ENCODE results near the gene MSRB3. TPM values are rescaled to one million over a fixed set of nuclear protein-coding genes. Genes with fewer than 3 reads are reported as not detected.

MSRB3 gene
- total and polyA plus RNA-seq, 4 donors, result 1.0 to 5.2 (median 3.1) TPM

DNA sequence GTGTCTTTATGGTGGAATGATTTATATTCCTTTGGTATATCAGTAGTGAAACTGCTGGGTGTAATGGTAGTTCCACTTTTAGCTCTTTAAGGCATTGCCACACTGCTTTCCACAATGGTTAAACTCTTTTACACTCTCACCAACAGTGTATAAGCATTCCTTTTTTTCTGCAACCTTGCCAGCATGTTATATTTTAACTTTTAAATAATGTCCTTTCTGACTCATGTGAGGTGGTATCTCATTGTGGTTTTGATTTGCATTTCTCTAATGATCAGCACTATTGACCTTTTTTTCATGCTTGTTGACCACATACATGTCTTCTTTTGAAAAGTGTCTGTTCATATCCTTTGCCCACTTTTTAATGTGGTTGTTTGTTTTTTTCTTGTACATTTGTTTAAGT lies 142.5 kb downstream of the MSRB3 start:
- H3K9me3 ChIP-seq (ENCODE audit: control insufficient read depth in 4 of 4, low read length in 3 of 4), result peaks cover 0 to 5% (median 4%) of the 10 kb centered on the region in 4 donors
- no peaks in the 10 kb centered on the region for H3K36me3 ChIP-seq (ENCODE audit: control insufficient read depth in 4 of 4, insufficient read depth in 3 of 4, low read depth in 1 of 4, low read length in 3 of 4)
- no peak overlapping the region for H3K4me3 ChIP-seq (ENCODE audit: low read depth in 1 of 3, low read length in 3 of 3)
- H3K27ac ChIP-seq (ENCODE audit: low read depth in 1 of 2, low read length in 2 of 2), result no peak overlapping the region
- no peak for DNase-seq (ENCODE audit: low spot score)
- no peaks in the 10 kb centered on the region for H3K4me1 ChIP-seq (ENCODE audit: control insufficient read depth in 4 of 4, insufficient read depth in 4 of 4, low read length in 3 of 4)
- no peak for TF ChIP-seq JUND (IDR thresholded peaks at IDR 0.05)
- TF ChIP-seq, protein P1, sequence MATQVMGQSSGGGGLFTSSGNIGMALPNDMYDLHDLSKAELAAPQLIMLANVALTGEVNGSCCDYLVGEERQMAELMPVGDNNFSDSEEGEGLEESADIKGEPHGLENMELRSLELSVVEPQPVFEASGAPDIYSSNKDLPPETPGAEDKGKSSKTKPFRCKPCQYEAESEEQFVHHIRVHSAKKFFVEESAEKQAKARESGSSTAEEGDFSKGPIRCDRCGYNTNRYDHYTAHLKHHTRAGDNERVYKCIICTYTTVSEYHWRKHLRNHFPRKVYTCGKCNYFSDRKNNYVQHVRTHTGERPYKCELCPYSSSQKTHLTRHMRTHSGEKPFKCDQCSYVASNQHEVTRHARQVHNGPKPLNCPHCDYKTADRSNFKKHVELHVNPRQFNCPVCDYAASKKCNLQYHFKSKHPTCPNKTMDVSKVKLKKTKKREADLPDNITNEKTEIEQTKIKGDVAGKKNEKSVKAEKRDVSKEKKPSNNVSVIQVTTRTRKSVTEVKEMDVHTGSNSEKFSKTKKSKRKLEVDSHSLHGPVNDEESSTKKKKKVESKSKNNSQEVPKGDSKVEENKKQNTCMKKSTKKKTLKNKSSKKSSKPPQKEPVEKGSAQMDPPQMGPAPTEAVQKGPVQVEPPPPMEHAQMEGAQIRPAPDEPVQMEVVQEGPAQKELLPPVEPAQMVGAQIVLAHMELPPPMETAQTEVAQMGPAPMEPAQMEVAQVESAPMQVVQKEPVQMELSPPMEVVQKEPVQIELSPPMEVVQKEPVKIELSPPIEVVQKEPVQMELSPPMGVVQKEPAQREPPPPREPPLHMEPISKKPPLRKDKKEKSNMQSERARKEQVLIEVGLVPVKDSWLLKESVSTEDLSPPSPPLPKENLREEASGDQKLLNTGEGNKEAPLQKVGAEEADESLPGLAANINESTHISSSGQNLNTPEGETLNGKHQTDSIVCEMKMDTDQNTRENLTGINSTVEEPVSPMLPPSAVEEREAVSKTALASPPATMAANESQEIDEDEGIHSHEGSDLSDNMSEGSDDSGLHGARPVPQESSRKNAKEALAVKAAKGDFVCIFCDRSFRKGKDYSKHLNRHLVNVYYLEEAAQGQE (IDR thresholded peaks at IDR 0.05), result no peak
- no peak for TF ChIP-seq HNF4A (conservative IDR thresholded peaks at IDR 0.05)
- no peak for TF ChIP-seq HNF4G (IDR thresholded peaks at IDR 0.05)
- TF ChIP-seq RAD21 (IDR thresholded peaks at IDR 0.05), result no peak
- TF ChIP-seq NR2F2 (IDR thresholded peaks at IDR 0.05), result no peak
- TF ChIP-seq, protein P2, sequence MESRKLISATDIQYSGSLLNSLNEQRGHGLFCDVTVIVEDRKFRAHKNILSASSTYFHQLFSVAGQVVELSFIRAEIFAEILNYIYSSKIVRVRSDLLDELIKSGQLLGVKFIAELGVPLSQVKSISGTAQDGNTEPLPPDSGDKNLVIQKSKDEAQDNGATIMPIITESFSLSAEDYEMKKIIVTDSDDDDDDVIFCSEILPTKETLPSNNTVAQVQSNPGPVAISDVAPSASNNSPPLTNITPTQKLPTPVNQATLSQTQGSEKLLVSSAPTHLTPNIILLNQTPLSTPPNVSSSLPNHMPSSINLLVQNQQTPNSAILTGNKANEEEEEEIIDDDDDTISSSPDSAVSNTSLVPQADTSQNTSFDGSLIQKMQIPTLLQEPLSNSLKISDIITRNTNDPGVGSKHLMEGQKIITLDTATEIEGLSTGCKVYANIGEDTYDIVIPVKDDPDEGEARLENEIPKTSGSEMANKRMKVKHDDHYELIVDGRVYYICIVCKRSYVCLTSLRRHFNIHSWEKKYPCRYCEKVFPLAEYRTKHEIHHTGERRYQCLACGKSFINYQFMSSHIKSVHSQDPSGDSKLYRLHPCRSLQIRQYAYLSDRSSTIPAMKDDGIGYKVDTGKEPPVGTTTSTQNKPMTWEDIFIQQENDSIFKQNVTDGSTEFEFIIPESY (IDR thresholded peaks at IDR 0.05), result no peak
- TF ChIP-seq SP1 (IDR thresholded peaks at IDR 0.05), result no peak
- no peak for TF ChIP-seq RXRA (IDR thresholded peaks at IDR 0.05)
- no peak for TF ChIP-seq FOXA1 (IDR thresholded peaks at IDR 0.05)
- no peak for TF ChIP-seq FOXA2 (IDR thresholded peaks at IDR 0.05)
- TF ChIP-seq GABPA (IDR thresholded peaks at IDR 0.05 in 1 of 2, conservative IDR thresholded peaks at IDR 0.05 in 1 of 2), result no peak
- TF ChIP-seq TAF1 (conservative IDR thresholded peaks at IDR 0.05), result no peak
- no peak for TF ChIP-seq EGR1 (IDR thresholded peaks at IDR 0.05; ENCODE audit: low read depth in 2 of 2)
- TF ChIP-seq YY1 (IDR thresholded peaks at IDR 0.05), result no peak
- TF ChIP-seq, protein P3, sequence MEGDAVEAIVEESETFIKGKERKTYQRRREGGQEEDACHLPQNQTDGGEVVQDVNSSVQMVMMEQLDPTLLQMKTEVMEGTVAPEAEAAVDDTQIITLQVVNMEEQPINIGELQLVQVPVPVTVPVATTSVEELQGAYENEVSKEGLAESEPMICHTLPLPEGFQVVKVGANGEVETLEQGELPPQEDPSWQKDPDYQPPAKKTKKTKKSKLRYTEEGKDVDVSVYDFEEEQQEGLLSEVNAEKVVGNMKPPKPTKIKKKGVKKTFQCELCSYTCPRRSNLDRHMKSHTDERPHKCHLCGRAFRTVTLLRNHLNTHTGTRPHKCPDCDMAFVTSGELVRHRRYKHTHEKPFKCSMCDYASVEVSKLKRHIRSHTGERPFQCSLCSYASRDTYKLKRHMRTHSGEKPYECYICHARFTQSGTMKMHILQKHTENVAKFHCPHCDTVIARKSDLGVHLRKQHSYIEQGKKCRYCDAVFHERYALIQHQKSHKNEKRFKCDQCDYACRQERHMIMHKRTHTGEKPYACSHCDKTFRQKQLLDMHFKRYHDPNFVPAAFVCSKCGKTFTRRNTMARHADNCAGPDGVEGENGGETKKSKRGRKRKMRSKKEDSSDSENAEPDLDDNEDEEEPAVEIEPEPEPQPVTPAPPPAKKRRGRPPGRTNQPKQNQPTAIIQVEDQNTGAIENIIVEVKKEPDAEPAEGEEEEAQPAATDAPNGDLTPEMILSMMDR (IDR thresholded peaks at IDR 0.05; ENCODE audit: low read depth, low read length, missing input control), result no peak
- TF ChIP-seq, protein P4, sequence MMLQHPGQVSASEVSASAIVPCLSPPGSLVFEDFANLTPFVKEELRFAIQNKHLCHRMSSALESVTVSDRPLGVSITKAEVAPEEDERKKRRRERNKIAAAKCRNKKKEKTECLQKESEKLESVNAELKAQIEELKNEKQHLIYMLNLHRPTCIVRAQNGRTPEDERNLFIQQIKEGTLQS (IDR thresholded peaks at IDR 0.05), result no peak
- no peaks in the 10 kb centered on the region for H3K27me3 ChIP-seq (ENCODE audit: control insufficient read depth in 4 of 4, insufficient read depth in 4 of 4, low read length in 3 of 4)
- no peak overlapping the region for H3K9ac ChIP-seq (ENCODE audit: low read depth in 1 of 2, low read length in 2 of 2)

DNA sequence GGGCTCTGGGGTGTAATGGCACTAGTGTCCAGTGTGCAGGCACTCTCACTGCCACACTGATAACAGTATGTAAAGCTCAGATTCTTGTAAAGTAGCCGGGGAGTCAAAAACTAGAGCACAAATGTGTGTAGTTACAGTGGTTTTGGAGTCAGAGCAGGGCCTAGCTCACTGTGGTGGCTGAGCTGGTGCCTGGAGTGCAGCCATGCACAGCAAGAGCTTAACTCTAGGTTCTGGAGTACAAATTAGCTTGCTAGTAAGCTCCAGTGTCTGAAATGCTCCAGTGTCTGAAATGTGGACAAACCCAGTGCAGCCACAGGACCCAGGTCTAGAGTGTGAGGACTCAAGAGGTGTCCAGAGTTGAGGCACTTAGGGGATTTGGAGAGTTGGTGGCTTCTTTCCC lies 149.2 kb downstream of the MSRB3 start:
- Histone ChIP-seq H3K9me3 (ENCODE audit: control insufficient read depth in 4 of 4, low read length in 3 of 4) (peaks cover 0 to 2% (median 0%) of the 10 kb centered on the region in 4 donors), H3K9ac (ENCODE audit: low read depth in 1 of 2, low read length in 2 of 2) (no peak overlapping the region), H3K4me1 (ENCODE audit: control insufficient read depth in 4 of 4, insufficient read depth in 4 of 4, low read length in 3 of 4) (no peaks in the 10 kb centered on the region), H3K27ac (ENCODE audit: low read depth in 1 of 2, low read length in 2 of 2) (no peak overlapping the region), H3K4me3 (ENCODE audit: low read depth in 1 of 3, low read length in 3 of 3) (no peak overlapping the region), H3K27me3 (ENCODE audit: control insufficient read depth in 4 of 4, insufficient read depth in 4 of 4, low read length in 3 of 4) (no peaks in the 10 kb centered on the region), H3K36me3 (ENCODE audit: control insufficient read depth in 4 of 4, insufficient read depth in 3 of 4, low read depth in 1 of 4, low read length in 3 of 4) (no peaks in the 10 kb centered on the region)
- no peak for DNase-seq (ENCODE audit: low spot score)
- TF ChIP-seq NR2F2 (IDR thresholded peaks at IDR 0.05), result no peak
- 80% methylated on average over 1 of the region's 1 CpG for whole genome bisulfite sequencing

Data from liver (tissue), 9 donors.